ENCODE measurements around the gene CD8B2. TPM values are rescaled to one million over a fixed set of nuclear protein-coding genes. Genes with fewer than 3 reads are reported as not detected.

The CD8B2 gene
- total RNA-seq, 1 experiment from 2014 or later = not detected

- Mint-ChIP-seq H3K4me3 (no peak overlapping the region), H3K36me3 (no peaks in the 10 kb centered on the region), H3K4me1 (peaks cover 15% of the 10 kb centered on the region), H3K27me3 (ENCODE audit: low read depth) (no peaks in the 10 kb centered on the region; the same call in none of the 2 replicates), H3K27ac (no peak overlapping the region), H3K9me3 (no peaks in the 10 kb centered on the region)
- TF ChIP-seq ARID4B (CRISPR knock-in tag; IDR thresholded peaks at IDR 0.05; ENCODE audit: borderline replicate concordance) = no peak
- TF ChIP-seq, protein P1, sequence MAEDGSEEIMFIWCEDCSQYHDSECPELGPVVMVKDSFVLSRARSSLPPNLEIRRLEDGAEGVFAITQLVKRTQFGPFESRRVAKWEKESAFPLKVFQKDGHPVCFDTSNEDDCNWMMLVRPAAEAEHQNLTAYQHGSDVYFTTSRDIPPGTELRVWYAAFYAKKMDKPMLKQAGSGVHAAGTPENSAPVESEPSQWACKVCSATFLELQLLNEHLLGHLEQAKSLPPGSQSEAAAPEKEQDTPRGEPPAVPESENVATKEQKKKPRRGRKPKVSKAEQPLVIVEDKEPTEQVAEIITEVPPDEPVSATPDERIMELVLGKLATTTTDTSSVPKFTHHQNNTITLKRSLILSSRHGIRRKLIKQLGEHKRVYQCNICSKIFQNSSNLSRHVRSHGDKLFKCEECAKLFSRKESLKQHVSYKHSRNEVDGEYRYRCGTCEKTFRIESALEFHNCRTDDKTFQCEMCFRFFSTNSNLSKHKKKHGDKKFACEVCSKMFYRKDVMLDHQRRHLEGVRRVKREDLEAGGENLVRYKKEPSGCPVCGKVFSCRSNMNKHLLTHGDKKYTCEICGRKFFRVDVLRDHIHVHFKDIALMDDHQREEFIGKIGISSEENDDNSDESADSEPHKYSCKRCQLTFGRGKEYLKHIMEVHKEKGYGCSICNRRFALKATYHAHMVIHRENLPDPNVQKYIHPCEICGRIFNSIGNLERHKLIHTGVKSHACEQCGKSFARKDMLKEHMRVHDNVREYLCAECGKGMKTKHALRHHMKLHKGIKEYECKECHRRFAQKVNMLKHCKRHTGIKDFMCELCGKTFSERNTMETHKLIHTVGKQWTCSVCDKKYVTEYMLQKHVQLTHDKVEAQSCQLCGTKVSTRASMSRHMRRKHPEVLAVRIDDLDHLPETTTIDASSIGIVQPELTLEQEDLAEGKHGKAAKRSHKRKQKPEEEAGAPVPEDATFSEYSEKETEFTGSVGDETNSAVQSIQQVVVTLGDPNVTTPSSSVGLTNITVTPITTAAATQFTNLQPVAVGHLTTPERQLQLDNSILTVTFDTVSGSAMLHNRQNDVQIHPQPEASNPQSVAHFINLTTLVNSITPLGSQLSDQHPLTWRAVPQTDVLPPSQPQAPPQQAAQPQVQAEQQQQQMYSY (CRISPR knock-in tag; IDR thresholded peaks at IDR 0.05) = no peak
- TF ChIP-seq, protein P2, sequence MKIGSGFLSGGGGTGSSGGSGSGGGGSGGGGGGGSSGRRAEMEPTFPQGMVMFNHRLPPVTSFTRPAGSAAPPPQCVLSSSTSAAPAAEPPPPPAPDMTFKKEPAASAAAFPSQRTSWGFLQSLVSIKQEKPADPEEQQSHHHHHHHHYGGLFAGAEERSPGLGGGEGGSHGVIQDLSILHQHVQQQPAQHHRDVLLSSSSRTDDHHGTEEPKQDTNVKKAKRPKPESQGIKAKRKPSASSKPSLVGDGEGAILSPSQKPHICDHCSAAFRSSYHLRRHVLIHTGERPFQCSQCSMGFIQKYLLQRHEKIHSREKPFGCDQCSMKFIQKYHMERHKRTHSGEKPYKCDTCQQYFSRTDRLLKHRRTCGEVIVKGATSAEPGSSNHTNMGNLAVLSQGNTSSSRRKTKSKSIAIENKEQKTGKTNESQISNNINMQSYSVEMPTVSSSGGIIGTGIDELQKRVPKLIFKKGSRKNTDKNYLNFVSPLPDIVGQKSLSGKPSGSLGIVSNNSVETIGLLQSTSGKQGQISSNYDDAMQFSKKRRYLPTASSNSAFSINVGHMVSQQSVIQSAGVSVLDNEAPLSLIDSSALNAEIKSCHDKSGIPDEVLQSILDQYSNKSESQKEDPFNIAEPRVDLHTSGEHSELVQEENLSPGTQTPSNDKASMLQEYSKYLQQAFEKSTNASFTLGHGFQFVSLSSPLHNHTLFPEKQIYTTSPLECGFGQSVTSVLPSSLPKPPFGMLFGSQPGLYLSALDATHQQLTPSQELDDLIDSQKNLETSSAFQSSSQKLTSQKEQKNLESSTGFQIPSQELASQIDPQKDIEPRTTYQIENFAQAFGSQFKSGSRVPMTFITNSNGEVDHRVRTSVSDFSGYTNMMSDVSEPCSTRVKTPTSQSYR (CRISPR knock-in tag; IDR thresholded peaks at IDR 0.05) = no peak
- no peak for TF ChIP-seq GRHL2 (CRISPR knock-in tag; IDR thresholded peaks at IDR 0.05; ENCODE audit: insufficient replicate concordance, severe bottlenecking)
- TF ChIP-seq SOX15 (CRISPR knock-in tag; IDR thresholded peaks at IDR 0.05) = no peak
- TF ChIP-seq TP53 (CRISPR knock-in tag; IDR thresholded peaks at IDR 0.05) = no peak
- TF ChIP-seq ESRRA (CRISPR knock-in tag; IDR thresholded peaks at IDR 0.05; ENCODE audit: borderline replicate concordance) = no peak
- TF ChIP-seq MAX (CRISPR knock-in tag; IDR thresholded peaks at IDR 0.05) = no peak
- no peak for TF ChIP-seq NR1H2 (CRISPR knock-in tag; IDR thresholded peaks at IDR 0.05)
- no peak for TF ChIP-seq ZNF532 (CRISPR knock-in tag; IDR thresholded peaks at IDR 0.05; ENCODE audit: borderline replicate concordance)
- TF ChIP-seq TCF7 (CRISPR knock-in tag; IDR thresholded peaks at IDR 0.05; ENCODE audit: low read depth) = no peak
- TF ChIP-seq, protein P3, sequence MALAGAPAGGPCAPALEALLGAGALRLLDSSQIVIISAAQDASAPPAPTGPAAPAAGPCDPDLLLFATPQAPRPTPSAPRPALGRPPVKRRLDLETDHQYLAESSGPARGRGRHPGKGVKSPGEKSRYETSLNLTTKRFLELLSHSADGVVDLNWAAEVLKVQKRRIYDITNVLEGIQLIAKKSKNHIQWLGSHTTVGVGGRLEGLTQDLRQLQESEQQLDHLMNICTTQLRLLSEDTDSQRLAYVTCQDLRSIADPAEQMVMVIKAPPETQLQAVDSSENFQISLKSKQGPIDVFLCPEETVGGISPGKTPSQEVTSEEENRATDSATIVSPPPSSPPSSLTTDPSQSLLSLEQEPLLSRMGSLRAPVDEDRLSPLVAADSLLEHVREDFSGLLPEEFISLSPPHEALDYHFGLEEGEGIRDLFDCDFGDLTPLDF (CRISPR knock-in tag; IDR thresholded peaks at IDR 0.05) = no peak
- no peak for ATAC-seq
- DNase-seq (ENCODE audit: low spot score) = no peak
- POLR2A ChIA-PET = no interaction called here
- CTCF ChIA-PET = no interaction called here
Measured at GRCh38 chr2:106530866-106531265, 43.7 kb downstream of the CD8B2 start.
